ENCODE measurements around the gene SEMA3D.

Gene SEMA3D

GRCh38 chr7:85160223-85160622, 26.6 kb downstream of the SEMA3D start:
- H3K4me3 ChIP-seq (ENCODE audit: control insufficient read depth, low read depth, low read length): peak overlapping the region; percentile 32
- no peak for TF ChIP-seq CTCF (IDR thresholded peaks at IDR 0.05; ENCODE audit: control insufficient read depth, insufficient read depth, low read depth, low read length, missing control alignments)

GRCh38 chr7:85159003-85159402, 27.9 kb downstream of the SEMA3D start:
- TF ChIP-seq CTCF (IDR thresholded peaks at IDR 0.05; ENCODE audit: control insufficient read depth, insufficient read depth, low read depth, low read length, missing control alignments): no peak
- DNase-seq (ENCODE audit: low read depth): no peak
- H3K4me3 ChIP-seq (ENCODE audit: control insufficient read depth, low read depth, low read length): no peak overlapping the region

More at GRCh38 chr7:85160223-85160622, 26.6 kb downstream of the SEMA3D start:
- DNase-seq (ENCODE audit: low read depth): peak; percentile 49

GRCh38 chr7:85156661-85157208, 30.1 kb downstream of the SEMA3D start:
- no peak for TF ChIP-seq CTCF (IDR thresholded peaks at IDR 0.05; ENCODE audit: control insufficient read depth, insufficient read depth, low read depth, low read length, missing control alignments)
- no peak for DNase-seq (ENCODE audit: low read depth)
- no peak overlapping the region for H3K4me3 ChIP-seq (ENCODE audit: control insufficient read depth, low read depth, low read length)

GRCh38 chr7:85154282-85154937, 32.4 kb downstream of the SEMA3D start:
- no peak for TF ChIP-seq CTCF (IDR thresholded peaks at IDR 0.05; ENCODE audit: control insufficient read depth, insufficient read depth, low read depth, low read length, missing control alignments)
- no peak for DNase-seq (ENCODE audit: low read depth)
- no peak overlapping the region for H3K4me3 ChIP-seq (ENCODE audit: control insufficient read depth, low read depth, low read length)

GRCh38 chr7:85153715-85154114, 33.1 kb downstream of the SEMA3D start:
- no peak for TF ChIP-seq CTCF (IDR thresholded peaks at IDR 0.05; ENCODE audit: control insufficient read depth, insufficient read depth, low read depth, low read length, missing control alignments)
- DNase-seq (ENCODE audit: low read depth): no peak

GRCh38 chr7:85150624-85151023, 36.2 kb downstream of the SEMA3D start:
- no peak for TF ChIP-seq CTCF (IDR thresholded peaks at IDR 0.05; ENCODE audit: control insufficient read depth, insufficient read depth, low read depth, low read length, missing control alignments)
- no peak for DNase-seq (ENCODE audit: low read depth)
- H3K4me3 ChIP-seq (ENCODE audit: control insufficient read depth, low read depth, low read length): no peak overlapping the region

More at GRCh38 chr7:85153715-85154114, 33.1 kb downstream of the SEMA3D start:
- no peak overlapping the region for H3K4me3 ChIP-seq (ENCODE audit: control insufficient read depth, low read depth, low read length)

All from AG09309 (cell line).